Left lung (tissue), 10 donors: Measurements from ENCODE around the gene NAALADL2. TPM values are rescaled to one million over a fixed set of nuclear protein-coding genes. Genes with fewer than 3 reads are reported as not detected.
A peak's percentile ranks its signal among the peaks of the same experiment; 100 is the strongest.

Source experiments
- ATAC-seq: fragments of 200-7000 bp; cut with Tn5 transposase; one replicate; pipeline ENCODE4 v1.9.1; 2020; ENCODE audit warnings: moderate library complexity
- DNase-seq, 4 donors: peaks; one replicate each; pipeline ENCODE4 v3.0.0-alpha.2; 2013 to 2020
- H3K27ac ChIP-seq, 2 donors: fragments of 200-600 bp; sonication (generic) in 1 of 2; one replicate each; pipeline versions ENCODE4 v1.5.0 to v1.8.0; 2020 to 2021
- H3K27me3 ChIP-seq, 2 donors: fragments of 200-600 bp; sonication (generic) in 1 of 2; one replicate each; pipeline versions ENCODE4 v1.5.0 to v1.8.0; 2020 to 2021
- H3K36me3 ChIP-seq, 2 donors: fragments of 200-600 bp; sonication (generic) in 1 of 2; one replicate each; pipeline versions ENCODE4 v1.5.0 to v1.8.0; 2020 to 2021
- H3K4me1 ChIP-seq, 2 donors: fragments of 200-600 bp; one replicate each; pipeline ENCODE4 v1.8.0; 2021
- H3K4me3 ChIP-seq, 2 donors: fragments of 200-600 bp; sonication (generic) in 1 of 2; one replicate each; pipeline versions ENCODE4 v1.5.0 to v1.8.0; 2020 to 2021; ENCODE audit warnings: mild to moderate bottlenecking in 1 of 2
- H3K9me3 ChIP-seq, 2 donors: fragments of 200-600 bp; sonication (generic) in 1 of 2; one replicate each; pipeline versions ENCODE4 v1.5.0 to v1.8.0; 2020 to 2021
- intact Hi-C, 2 donors: fragments of 100-400 bp; cut with DNase I; formaldehyde crosslinking; loops; one replicate each; pipeline versions ENCODE4 v1.11.2 to v1.14.2; 2022
- polyA plus RNA-seq, 6 donors: library from polyadenylated mRNA; unstranded; fragments of 120-200 nt; gene quantifications; one replicate each; pipeline ENCODE4 v1.2.1, GENCODE V29; 2013; ENCODE audit not compliant: insufficient read length in 6 of 6
- total RNA-seq, 2 donors: library from RNA; stranded (reverse); fragmentation: NEBNext Ultra II Directional; extraction: Animal tissue kit (Norgen Biotek cat#: 25700); gene quantifications; one replicate each; pipeline ENCODE4 v1.2.1, GENCODE V29; 2021
- TF ChIP-seq, protein P1 (sequence below), 2 donors: fragments of 200-600 bp; sonication (generic) in 1 of 2; IDR thresholded peaks; one replicate each; pipeline versions ENCODE4 v1.5.0 to v1.8.0; 2021; ENCODE audit warnings: antibody characterized with exemption in 2 of 2
- donor health status: DM: no; HTN: yes; CAD: no.
- donor health status: DM: no; HTN: no; CAD: no.

The NAALADL2 gene
- total and polyA plus RNA-seq, 8 donors, result 9.8 to 23.3 (median 17.8) TPM

- Histone ChIP-seq H3K4me3 (no peak overlapping the region), H3K27me3 (no peaks in the 10 kb centered on the region), H3K27ac (no peak overlapping the region), H3K4me1 (no peaks in the 10 kb centered on the region), H3K9me3 (no peaks in the 10 kb centered on the region), H3K36me3 (no peaks in the 10 kb centered on the region)
- TF ChIP-seq, protein P1, sequence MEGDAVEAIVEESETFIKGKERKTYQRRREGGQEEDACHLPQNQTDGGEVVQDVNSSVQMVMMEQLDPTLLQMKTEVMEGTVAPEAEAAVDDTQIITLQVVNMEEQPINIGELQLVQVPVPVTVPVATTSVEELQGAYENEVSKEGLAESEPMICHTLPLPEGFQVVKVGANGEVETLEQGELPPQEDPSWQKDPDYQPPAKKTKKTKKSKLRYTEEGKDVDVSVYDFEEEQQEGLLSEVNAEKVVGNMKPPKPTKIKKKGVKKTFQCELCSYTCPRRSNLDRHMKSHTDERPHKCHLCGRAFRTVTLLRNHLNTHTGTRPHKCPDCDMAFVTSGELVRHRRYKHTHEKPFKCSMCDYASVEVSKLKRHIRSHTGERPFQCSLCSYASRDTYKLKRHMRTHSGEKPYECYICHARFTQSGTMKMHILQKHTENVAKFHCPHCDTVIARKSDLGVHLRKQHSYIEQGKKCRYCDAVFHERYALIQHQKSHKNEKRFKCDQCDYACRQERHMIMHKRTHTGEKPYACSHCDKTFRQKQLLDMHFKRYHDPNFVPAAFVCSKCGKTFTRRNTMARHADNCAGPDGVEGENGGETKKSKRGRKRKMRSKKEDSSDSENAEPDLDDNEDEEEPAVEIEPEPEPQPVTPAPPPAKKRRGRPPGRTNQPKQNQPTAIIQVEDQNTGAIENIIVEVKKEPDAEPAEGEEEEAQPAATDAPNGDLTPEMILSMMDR (IDR thresholded peaks at IDR 0.05), result no peak
- DNase-seq (no peak), ATAC-seq (no peak)
- intact Hi-C loops, result no loop called here
Measured at GRCh38 chr3:175211466-175211865, 352.3 kb downstream of the NAALADL2 start.

DNA sequence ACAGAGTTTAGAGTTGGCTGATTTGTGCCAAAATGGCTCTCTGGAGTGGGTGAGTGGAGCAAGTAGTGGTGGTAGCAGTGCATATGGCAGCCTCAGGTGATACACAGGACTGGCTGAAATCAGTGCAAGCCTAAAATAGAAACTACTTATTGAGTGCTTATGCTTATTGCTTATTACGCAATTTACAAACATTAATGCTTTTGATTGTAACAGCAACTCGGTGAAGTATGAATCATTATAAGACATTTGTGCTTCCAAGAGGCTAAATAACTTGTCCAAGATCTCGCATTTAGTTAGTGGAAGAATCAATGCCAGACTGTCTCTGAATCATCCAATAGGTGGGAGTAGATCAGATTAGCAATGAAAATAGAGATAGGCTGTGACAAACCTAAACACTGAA lies 353.8 kb downstream of the NAALADL2 start:
- no peaks in the 10 kb centered on the region for H3K36me3 ChIP-seq
- no peaks in the 10 kb centered on the region for H3K4me1 ChIP-seq
- no peak overlapping the region for H3K4me3 ChIP-seq
- H3K9me3 ChIP-seq, result no peaks in the 10 kb centered on the region
- intact Hi-C loops, result no loop called here
- TF ChIP-seq, protein P1 (IDR thresholded peaks at IDR 0.05), result no peak
- ATAC-seq (peak; percentile 88), DNase-seq (no peak)
- H3K27ac ChIP-seq, result no peak overlapping the region
- H3K27me3 ChIP-seq, result no peaks in the 10 kb centered on the region

DNA sequence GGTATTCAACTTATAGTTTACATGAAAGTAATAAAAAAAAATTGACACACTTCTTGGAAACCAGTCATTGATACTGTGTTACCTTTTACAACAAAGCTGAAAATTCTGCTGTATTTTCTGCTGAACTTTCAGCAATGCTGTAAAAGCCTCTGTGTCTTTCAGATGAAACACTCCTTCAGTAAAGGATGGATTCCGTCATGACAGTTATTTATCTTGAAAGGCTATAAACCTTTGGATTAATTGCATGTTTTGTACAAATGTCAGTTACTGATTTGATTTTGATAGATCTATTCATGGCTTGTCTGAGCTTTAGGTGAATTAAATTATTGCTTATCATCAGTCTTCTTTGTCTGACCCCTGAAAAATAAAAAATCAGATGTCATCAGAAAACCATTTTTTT lies 355.1 kb downstream of the NAALADL2 start:
- no peaks in the 10 kb centered on the region for H3K36me3 ChIP-seq
- ATAC-seq (no peak), DNase-seq (no peak)
- H3K9me3 ChIP-seq, result no peaks in the 10 kb centered on the region
- intact Hi-C loops, result no loop called here
- H3K27me3 ChIP-seq, result no peaks in the 10 kb centered on the region
- TF ChIP-seq, protein P1 (IDR thresholded peaks at IDR 0.05), result no peak
- H3K4me1 ChIP-seq, result no peaks in the 10 kb centered on the region
- no peak overlapping the region for H3K4me3 ChIP-seq
- H3K27ac ChIP-seq, result no peak overlapping the region

- Histone ChIP-seq H3K9me3 (no peaks in the 10 kb centered on the region), H3K36me3 (no peaks in the 10 kb centered on the region), H3K27ac (no peak overlapping the region), H3K4me3 (no peak overlapping the region), H3K4me1 (no peaks in the 10 kb centered on the region), H3K27me3 (no peaks in the 10 kb centered on the region)
- TF ChIP-seq, protein P1 (IDR thresholded peaks at IDR 0.05), result no peak
- intact Hi-C loops, result no loop called here
- ATAC-seq (no peak), DNase-seq (no peak)
Measured at GRCh38 chr3:175215833-175216232, 356.7 kb downstream of the NAALADL2 start.

DNA sequence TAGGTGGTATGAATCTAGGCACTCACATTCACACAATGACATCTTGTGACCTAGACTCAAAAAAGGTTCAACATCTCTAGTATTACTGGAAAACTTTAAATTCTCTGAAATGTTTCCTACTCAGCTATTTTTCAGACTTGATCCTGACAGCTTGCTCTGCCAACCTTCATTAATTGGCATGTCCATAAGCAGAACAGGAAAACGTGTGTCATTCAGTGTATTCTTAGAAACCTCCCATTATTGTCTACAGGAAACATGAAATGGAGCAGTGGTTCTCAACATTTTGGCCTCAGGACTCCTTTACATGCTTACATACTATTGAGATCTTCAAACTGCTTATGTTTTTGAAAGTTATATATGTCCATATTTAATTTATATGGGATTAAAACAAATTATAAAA lies 363.2 kb downstream of the NAALADL2 start:
- DNase-seq (peak in 1 of 4 donors; percentile 7), ATAC-seq (no peak)
- H3K4me3 ChIP-seq, result no peak overlapping the region
- H3K9me3 ChIP-seq, result peaks cover 0 to 3% of the 10 kb centered on the region in 2 donors
- H3K27ac ChIP-seq, result no peak overlapping the region
- H3K4me1 ChIP-seq, result no peaks in the 10 kb centered on the region
- no peaks in the 10 kb centered on the region for H3K27me3 ChIP-seq
- TF ChIP-seq, protein P1 (IDR thresholded peaks at IDR 0.05), result no peak
- H3K36me3 ChIP-seq, result no peaks in the 10 kb centered on the region
- intact Hi-C loops, result no loop called here
